Left lung (tissue), 10 donors: Measurements from ENCODE around the gene PCDHB11. TPM values are rescaled to one million over a fixed set of nuclear protein-coding genes. Genes with fewer than 3 reads are reported as not detected.
A peak's percentile ranks its signal among the peaks of the same experiment; 100 is the strongest.
"Not testable (repeated sequence)": the region's sequence is repeated elsewhere in the genome, so short reads cannot be mapped to it uniquely, and the experiment has no call there.

Source experiments
- ATAC-seq: fragments of 200-7000 bp; cut with Tn5 transposase; one replicate; pipeline ENCODE4 v1.9.1; 2020; ENCODE audit warnings: moderate library complexity
- DNase-seq, 4 donors: peaks; one replicate each; pipeline ENCODE4 v3.0.0-alpha.2; 2013 to 2020
- H3K27ac ChIP-seq, 2 donors: fragments of 200-600 bp; sonication (generic) in 1 of 2; one replicate each; pipeline versions ENCODE4 v1.5.0 to v1.8.0; 2020 to 2021
- H3K27me3 ChIP-seq, 2 donors: fragments of 200-600 bp; sonication (generic) in 1 of 2; one replicate each; pipeline versions ENCODE4 v1.5.0 to v1.8.0; 2020 to 2021
- H3K36me3 ChIP-seq, 2 donors: fragments of 200-600 bp; sonication (generic) in 1 of 2; one replicate each; pipeline versions ENCODE4 v1.5.0 to v1.8.0; 2020 to 2021
- H3K4me1 ChIP-seq, 2 donors: fragments of 200-600 bp; one replicate each; pipeline ENCODE4 v1.8.0; 2021
- H3K4me3 ChIP-seq, 2 donors: fragments of 200-600 bp; sonication (generic) in 1 of 2; one replicate each; pipeline versions ENCODE4 v1.5.0 to v1.8.0; 2020 to 2021; ENCODE audit warnings: mild to moderate bottlenecking in 1 of 2
- H3K9me3 ChIP-seq, 2 donors: fragments of 200-600 bp; sonication (generic) in 1 of 2; one replicate each; pipeline versions ENCODE4 v1.5.0 to v1.8.0; 2020 to 2021
- intact Hi-C, 2 donors: fragments of 100-400 bp; cut with DNase I; formaldehyde crosslinking; loops; one replicate each; pipeline versions ENCODE4 v1.11.2 to v1.14.2; 2022
- polyA plus RNA-seq, 6 donors: library from polyadenylated mRNA; unstranded; fragments of 120-200 nt; gene quantifications; one replicate each; pipeline ENCODE4 v1.2.1, GENCODE V29; 2013; ENCODE audit not compliant: insufficient read length in 6 of 6
- total RNA-seq, 2 donors: library from RNA; stranded (reverse); fragmentation: NEBNext Ultra II Directional; extraction: Animal tissue kit (Norgen Biotek cat#: 25700); gene quantifications; one replicate each; pipeline ENCODE4 v1.2.1, GENCODE V29; 2021
- TF ChIP-seq, protein P1 (sequence below), 2 donors: fragments of 200-600 bp; sonication (generic) in 1 of 2; IDR thresholded peaks; one replicate each; pipeline versions ENCODE4 v1.5.0 to v1.8.0; 2021; ENCODE audit warnings: antibody characterized with exemption in 2 of 2
- donor health status: DM: no; HTN: yes; CAD: no.
- donor health status: DM: no; HTN: no; CAD: no.

PCDHB11 gene
- total and polyA plus RNA-seq, 8 donors, result 2.4 to 3.8 (median 3.4) TPM

DNA sequence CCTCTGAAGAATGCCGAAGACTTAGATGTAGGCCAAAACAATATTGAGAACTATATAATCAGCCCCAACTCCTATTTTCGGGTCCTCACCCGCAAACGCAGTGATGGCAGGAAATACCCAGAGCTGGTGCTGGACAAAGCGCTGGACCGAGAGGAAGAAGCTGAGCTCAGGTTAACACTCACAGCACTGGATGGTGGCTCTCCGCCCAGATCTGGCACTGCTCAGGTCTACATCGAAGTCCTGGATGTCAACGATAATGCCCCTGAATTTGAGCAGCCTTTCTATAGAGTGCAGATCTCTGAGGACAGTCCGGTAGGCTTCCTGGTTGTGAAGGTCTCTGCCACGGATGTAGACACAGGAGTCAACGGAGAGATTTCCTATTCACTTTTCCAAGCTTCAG is 15.2 kb downstream of the PCDHB11 start:
- H3K4me3 ChIP-seq, H3K36me3 ChIP-seq, ATAC-seq, H3K4me1 ChIP-seq, intact Hi-C loops, H3K27ac ChIP-seq, DNase-seq: not testable (repeated sequence)
- H3K27me3 ChIP-seq, result peaks cover 0 to 36% of the 10 kb centered on the region in 2 donors
- H3K9me3 ChIP-seq, result peaks cover 0 to 68% of the 10 kb centered on the region in 2 donors

DNA sequence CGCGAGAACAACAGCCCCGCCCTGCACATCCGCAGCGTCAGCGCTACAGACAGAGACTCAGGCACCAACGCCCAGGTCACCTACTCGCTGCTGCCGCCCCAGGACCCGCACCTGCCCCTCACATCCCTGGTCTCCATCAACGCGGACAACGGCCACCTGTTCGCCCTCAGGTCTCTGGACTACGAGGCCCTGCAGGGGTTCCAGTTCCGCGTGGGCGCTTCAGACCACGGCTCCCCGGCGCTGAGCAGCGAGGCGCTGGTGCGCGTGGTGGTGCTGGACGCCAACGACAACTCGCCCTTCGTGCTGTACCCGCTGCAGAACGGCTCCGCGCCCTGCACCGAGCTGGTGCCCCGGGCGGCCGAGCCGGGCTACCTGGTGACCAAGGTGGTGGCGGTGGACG is 16.1 kb downstream of the PCDHB11 start:
- H3K27me3 ChIP-seq, result peaks cover 0 to 27% of the 10 kb centered on the region in 2 donors
- ATAC-seq, DNase-seq, H3K4me1 ChIP-seq, H3K4me3 ChIP-seq, intact Hi-C loops, H3K36me3 ChIP-seq, H3K27ac ChIP-seq: not testable (repeated sequence)
- peaks cover 0 to 68% of the 10 kb centered on the region in 2 donors for H3K9me3 ChIP-seq

DNA sequence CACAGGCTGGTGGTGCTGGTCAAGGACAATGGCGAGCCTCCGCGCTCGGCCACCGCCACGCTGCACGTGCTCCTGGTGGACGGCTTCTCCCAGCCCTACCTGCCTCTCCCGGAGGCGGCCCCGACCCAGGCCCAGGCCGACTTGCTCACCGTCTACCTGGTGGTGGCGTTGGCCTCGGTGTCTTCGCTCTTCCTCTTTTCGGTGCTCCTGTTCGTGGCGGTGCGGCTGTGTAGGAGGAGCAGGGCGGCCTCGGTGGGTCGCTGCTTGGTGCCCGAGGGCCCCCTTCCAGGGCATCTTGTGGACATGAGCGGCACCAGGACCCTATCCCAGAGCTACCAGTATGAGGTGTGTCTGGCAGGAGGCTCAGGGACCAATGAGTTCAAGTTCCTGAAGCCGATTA is 16.6 kb downstream of the PCDHB11 start:
- H3K27ac ChIP-seq, H3K4me1 ChIP-seq, H3K36me3 ChIP-seq, intact Hi-C loops, ATAC-seq, H3K4me3 ChIP-seq: not testable (repeated sequence)
- peaks cover 0 to 70% of the 10 kb centered on the region in 2 donors for H3K9me3 ChIP-seq
- DNase-seq, result peak in 1 of 4 donors; percentile 61
- H3K27me3 ChIP-seq, result peaks cover 0 to 22% of the 10 kb centered on the region in 2 donors

DNA sequence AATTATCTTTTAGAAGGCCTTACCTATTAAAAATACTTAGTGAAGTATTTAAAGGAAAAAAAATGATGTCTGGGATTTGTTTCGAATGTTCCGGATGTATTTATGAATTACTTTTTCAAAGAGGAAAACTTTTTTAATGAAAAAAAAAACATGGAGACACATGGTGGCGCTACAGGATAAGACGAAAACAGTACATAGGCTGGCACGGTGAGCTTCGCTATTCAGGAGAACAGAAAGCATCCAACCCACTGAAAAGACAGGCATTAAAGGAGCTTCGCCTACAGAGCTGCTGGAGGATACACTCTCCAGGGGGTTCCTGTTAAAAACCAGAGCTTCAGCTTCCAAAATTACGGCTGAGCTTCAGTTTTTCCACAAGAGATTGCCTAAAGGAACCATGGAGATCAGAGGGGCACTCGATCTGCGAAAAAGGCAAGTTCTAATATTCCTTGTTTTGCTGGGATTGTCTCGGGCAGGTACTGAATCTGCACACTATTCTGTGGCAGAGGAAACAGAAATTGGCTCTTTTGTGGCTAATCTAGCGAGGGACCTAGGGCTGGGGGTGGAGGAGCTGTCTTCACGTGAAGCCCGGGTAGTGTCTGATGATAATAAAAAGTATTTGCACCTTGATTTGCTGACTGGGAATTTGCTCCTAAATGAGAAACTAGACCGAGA is 23.8 kb downstream of the PCDHB11 start, which contains the start of gene PCDHB14:
PCDHB14 (plus strand) TSS at position 232 of the 672 bp plus-strand sequence; CDS start at position 395, 163 bp downstream.
- H3K27me3 ChIP-seq, result peaks cover 0 to 6% of the 10 kb centered on the region in 2 donors
- ATAC-seq (no peak), DNase-seq (peak in 1 of 4 donors; percentile 22)
- intact Hi-C loops, result no loop called here
- H3K4me1 ChIP-seq, result no peaks in the 10 kb centered on the region
- no peak within 1 kb of the TSS for H3K27ac ChIP-seq
- no peak within 1 kb of the TSS for H3K4me3 ChIP-seq
- peaks cover 0 to 89% of the 10 kb centered on the region in 2 donors for H3K9me3 ChIP-seq
- no peaks in the 10 kb centered on the region for H3K36me3 ChIP-seq
- TF ChIP-seq, protein P1, sequence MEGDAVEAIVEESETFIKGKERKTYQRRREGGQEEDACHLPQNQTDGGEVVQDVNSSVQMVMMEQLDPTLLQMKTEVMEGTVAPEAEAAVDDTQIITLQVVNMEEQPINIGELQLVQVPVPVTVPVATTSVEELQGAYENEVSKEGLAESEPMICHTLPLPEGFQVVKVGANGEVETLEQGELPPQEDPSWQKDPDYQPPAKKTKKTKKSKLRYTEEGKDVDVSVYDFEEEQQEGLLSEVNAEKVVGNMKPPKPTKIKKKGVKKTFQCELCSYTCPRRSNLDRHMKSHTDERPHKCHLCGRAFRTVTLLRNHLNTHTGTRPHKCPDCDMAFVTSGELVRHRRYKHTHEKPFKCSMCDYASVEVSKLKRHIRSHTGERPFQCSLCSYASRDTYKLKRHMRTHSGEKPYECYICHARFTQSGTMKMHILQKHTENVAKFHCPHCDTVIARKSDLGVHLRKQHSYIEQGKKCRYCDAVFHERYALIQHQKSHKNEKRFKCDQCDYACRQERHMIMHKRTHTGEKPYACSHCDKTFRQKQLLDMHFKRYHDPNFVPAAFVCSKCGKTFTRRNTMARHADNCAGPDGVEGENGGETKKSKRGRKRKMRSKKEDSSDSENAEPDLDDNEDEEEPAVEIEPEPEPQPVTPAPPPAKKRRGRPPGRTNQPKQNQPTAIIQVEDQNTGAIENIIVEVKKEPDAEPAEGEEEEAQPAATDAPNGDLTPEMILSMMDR (IDR thresholded peaks at IDR 0.05), result no peak

DNA sequence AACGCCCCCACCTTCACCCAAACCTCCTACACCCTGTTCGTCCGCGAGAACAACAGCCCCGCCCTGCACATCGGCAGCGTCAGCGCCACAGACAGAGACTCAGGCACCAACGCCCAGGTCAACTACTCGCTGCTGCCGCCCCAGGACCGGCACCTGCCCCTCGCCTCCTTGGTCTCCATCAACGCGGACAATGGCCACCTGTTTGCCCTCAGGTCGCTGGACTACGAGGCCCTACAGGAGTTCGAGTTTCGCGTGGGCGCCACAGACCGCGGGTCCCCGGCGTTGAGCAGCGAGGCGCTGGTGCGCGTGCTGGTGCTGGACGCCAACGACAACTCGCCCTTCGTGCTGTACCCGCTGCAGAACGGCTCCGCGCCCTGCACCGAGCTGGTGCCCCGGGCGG is 25.4 kb downstream of the PCDHB11 start:
- ATAC-seq, H3K36me3 ChIP-seq, H3K4me3 ChIP-seq, H3K27ac ChIP-seq, H3K27me3 ChIP-seq, H3K4me1 ChIP-seq, intact Hi-C loops: not testable (repeated sequence)
- peaks cover 0 to 85% of the 10 kb centered on the region in 2 donors for H3K9me3 ChIP-seq
- peak in 1 of 4 donors; percentile 64 for DNase-seq

DNA sequence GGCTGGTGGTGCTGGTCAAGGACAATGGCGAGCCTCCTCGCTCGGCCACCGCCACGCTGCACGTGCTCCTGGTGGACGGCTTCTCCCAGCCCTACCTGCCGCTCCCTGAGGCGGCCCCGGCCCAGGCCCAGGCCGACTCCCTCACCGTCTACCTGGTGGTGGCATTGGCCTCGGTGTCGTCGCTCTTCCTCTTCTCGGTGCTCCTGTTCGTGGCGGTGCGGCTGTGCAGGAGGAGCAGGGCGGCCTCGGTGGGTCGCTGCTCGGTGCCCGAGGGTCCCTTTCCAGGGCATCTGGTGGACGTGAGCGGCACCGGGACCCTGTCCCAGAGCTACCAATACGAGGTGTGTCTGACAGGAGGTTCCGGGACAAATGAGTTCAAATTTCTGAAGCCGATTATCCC is 26.0 kb downstream of the PCDHB11 start:
- H3K27me3 ChIP-seq, H3K36me3 ChIP-seq, H3K27ac ChIP-seq, H3K4me3 ChIP-seq, DNase-seq, ATAC-seq, intact Hi-C loops, H3K4me1 ChIP-seq: not testable (repeated sequence)
- H3K9me3 ChIP-seq, result peaks cover 0 to 84% of the 10 kb centered on the region in 2 donors

DNA sequence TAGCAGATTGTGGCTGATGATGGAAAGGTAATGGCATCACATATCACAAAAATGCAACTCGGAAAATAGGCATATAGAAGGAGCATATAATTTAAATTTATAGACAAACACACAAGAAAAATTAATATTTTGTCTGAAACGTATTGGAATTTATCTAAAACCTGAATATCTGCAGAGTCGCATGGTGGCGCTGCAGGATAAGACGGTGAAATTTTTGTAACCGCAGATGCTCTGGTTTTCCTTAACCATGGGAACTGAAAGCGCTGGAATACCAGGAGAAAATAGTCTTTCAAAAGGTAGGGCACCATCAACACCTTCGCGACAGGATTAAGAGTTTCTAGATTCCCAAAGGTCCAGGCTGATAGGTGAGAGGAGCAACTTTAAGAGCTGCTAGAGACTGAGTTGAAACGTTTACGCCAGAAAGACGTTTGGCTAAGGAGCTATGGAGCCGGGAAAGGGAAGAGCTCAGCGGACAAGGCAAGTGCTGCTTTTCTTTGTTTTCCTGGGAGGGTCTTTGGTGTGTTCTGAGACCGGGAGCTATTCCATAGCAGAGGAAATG is 34.8 kb downstream of the PCDHB11 start:
- Histone ChIP-seq H3K4me3 (no peak overlapping the region), H3K36me3 (no peaks in the 10 kb centered on the region), H3K4me1 (no peaks in the 10 kb centered on the region), H3K9me3 (peaks cover 4 to 92% of the 10 kb centered on the region in 2 donors), H3K27ac (no peak overlapping the region), H3K27me3 (peaks cover 0 to 30% of the 10 kb centered on the region in 2 donors)
- ATAC-seq (no peak), DNase-seq (peak in 1 of 4 donors; percentile 35)
- intact Hi-C loops, result no loop called here
- TF ChIP-seq, protein P1 (IDR thresholded peaks at IDR 0.05), result no peak

DNA sequence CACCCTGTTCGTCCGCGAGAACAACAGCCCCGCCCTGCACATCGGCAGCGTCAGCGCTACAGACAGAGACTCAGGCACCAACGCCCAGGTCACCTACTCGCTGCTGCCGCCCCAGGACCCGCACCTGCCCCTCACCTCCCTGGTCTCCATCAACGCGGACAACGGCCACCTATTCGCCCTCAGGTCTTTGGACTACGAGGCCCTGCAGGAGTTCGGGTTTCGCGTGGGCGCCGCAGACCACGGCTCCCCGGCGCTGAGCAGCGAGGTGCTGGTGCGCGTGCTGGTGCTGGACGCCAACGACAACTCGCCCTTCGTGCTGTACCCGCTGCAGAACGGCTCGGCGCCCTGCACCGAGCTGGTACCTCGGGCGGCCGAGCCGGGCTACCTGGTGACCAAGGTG is 36.5 kb downstream of the PCDHB11 start:
- ATAC-seq, H3K27ac ChIP-seq, intact Hi-C loops, H3K36me3 ChIP-seq, H3K4me3 ChIP-seq, H3K4me1 ChIP-seq, DNase-seq: not testable (repeated sequence)
- H3K27me3 ChIP-seq, result peaks cover 0 to 30% of the 10 kb centered on the region in 2 donors
- H3K9me3 ChIP-seq, result peaks cover 2 to 97% of the 10 kb centered on the region in 2 donors
